ENCODE measurements around the gene SYCP2.

The SYCP2 gene

GRCh38 chr20:59822291-59823029 lies 111.0 kb downstream of the SYCP2 start:
- DNase-seq = no peak

- no peak for DNase-seq
Measured at GRCh38 chr20:59821788-59822187, 111.6 kb downstream of the SYCP2 start.

- DNase-seq = no peak
Measured at GRCh38 chr20:59821201-59821600, 112.2 kb downstream of the SYCP2 start.

- no peak for DNase-seq
Measured at GRCh38 chr20:59820204-59821041, 113.0 kb downstream of the SYCP2 start.

- DNase-seq = no peak
Measured at GRCh38 chr20:59819496-59820203, 113.8 kb downstream of the SYCP2 start.

GRCh38 chr20:59818911-59819310 lies 114.5 kb downstream of the SYCP2 start:
- DNase-seq = no peak

- DNase-seq = no peak
Measured at GRCh38 chr20:59817846-59818615, 115.4 kb downstream of the SYCP2 start.

- DNase-seq = no peak
Measured at GRCh38 chr20:59817406-59817805, 116.0 kb downstream of the SYCP2 start.

- DNase-seq = no peak
Measured at GRCh38 chr20:59816146-59816738, 117.2 kb downstream of the SYCP2 start.

GRCh38 chr20:59814840-59815340 lies 118.5 kb downstream of the SYCP2 start:
- no peak for DNase-seq

GRCh38 chr20:59813948-59814839 lies 119.2 kb downstream of the SYCP2 start:
- DNase-seq = no peak

Data from T-helper 1 cell (primary cell).